Amniotic stem cell (primary cell): ENCODE measurements around the gene MEGF8.

ENCODE experiments used
- DNase-seq: peaks from one replicate; lab custom pipeline; 2025; lab: John Stamatoyannopoulos, UW

Gene MEGF8

DNA sequence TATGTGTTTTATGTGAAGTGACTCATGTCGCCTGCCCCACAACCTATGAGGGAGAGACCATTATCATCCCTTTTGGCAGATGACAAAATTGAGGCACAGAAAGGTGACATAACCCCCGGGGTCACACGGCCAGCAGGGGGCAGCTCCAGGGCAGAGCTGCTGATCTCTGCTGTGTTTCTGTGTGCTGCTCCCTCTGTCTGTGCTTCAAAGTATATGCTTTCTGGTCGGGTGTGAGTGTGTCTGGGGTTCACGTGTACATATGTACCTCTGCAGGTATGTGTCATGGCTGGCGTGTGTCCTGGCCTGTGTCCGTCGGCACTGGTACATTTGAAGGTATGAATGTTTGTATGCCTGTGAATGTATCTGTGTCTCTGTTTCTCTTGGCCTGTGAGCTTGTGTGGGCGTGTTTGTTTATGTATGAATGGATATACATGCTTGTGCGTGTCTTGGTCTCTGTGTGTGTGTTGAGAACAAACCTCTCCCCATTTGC lies 94.7 kb downstream of the MEGF8 start:
- no peak for DNase-seq

DNA sequence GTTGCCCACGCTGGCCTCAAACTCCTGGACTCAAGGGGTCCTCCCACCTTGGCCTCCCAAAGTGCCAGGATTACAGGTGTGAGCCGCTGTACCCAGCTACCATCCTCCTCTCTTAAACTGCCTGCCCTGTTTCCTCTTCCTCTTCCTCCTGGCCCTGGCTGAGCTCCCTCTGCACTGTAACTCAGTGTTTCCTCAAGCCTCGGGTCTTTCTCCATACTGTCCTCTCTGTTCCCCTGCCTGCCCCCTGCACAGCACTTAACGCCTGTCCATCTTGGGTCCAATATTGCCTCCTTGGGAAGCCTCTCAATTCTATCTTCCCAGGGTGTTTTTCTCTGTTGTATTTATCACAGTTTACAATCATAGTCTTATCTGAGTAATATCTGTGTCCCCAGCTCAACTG lies 95.7 kb downstream of the MEGF8 start:
- no peak for DNase-seq

DNA sequence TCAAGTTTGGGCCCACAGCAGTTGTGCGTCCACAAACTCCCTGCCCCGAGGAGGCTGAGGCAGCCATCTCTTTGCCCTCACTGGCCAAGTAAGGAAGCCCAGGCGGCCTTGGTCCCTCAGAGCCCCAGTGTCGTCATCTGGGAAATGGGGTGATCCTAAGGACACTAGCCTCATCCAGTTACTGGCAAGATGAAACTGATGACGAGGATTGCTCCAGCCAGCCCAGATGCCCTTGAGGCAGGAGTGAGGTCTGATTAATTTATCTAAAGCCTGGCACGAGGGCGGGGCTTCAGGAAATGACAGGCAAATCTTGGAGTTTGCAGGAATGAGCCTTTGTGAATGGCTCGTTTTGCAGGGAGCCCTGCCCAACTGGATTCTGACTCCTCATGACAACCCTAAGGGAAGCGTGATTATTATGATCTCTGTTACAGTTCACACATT lies 96.2 kb downstream of the MEGF8 start:
- DNase-seq: no peak

DNA sequence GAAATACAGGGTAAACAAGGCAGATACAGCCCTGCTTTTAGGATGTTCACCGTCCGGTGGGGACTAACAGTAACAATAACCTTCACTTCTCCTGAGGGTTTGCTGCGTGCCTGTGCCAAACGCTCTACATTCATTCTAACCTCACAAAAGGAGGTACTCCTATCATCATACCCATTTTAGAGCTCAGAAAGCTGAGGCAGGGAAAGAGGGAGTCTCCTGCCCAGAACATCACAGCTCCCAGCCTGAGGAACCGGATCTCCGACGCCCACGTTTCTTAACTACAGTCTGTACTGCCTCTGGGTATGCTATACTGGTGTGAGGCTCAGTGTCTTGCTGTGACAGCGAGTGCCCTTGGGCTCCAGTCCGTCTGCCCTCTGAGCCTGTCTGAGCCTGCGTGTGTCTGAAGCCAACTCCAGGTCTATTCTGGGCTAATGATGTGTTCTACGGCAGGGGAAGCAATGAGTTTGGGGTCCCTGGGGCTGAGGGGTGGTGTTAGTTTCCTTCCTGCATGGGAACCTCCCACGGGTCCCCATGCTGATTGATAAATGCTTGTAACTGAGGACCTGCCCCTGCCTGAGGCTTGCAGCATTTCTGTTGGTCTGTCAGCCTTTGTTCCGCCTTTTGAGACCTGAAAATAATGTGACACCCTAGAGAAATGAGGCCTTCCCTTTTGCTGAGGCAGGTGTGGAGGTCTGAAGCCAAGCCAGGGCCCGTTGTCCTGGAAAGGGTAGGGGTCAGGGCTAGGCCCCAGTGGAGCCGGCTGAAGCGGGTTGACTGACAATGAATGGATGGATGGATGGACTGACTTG lies 96.9 kb downstream of the MEGF8 start:
- no peak for DNase-seq

DNA sequence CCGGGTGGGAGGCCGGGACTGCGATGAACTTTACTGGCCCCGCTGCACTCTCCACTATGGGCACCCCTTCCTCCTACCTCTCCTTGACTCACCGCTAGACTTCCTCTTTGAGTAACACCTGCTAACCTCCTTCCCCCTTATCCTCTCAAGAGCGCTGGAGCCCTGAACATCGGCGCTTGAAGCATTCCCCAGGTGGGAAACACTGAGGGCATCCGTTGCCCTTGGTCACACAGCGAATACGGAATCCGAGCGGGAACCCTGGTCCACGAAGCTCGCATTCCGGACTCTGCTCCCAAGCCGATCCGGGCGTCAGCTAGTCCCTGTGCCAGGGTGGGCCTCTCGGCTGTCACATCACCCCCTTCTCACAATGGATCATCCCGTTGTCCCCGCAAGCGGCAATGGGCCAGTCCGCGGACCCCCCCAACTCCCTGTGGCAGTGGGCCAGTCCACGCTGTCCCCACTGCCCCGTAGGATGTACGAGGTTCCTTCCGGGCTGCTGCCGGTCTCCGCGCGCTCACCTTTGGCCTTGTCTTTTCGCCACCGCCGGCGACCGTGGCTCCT lies 97.5 kb downstream of the MEGF8 start:
- no peak for DNase-seq

DNA sequence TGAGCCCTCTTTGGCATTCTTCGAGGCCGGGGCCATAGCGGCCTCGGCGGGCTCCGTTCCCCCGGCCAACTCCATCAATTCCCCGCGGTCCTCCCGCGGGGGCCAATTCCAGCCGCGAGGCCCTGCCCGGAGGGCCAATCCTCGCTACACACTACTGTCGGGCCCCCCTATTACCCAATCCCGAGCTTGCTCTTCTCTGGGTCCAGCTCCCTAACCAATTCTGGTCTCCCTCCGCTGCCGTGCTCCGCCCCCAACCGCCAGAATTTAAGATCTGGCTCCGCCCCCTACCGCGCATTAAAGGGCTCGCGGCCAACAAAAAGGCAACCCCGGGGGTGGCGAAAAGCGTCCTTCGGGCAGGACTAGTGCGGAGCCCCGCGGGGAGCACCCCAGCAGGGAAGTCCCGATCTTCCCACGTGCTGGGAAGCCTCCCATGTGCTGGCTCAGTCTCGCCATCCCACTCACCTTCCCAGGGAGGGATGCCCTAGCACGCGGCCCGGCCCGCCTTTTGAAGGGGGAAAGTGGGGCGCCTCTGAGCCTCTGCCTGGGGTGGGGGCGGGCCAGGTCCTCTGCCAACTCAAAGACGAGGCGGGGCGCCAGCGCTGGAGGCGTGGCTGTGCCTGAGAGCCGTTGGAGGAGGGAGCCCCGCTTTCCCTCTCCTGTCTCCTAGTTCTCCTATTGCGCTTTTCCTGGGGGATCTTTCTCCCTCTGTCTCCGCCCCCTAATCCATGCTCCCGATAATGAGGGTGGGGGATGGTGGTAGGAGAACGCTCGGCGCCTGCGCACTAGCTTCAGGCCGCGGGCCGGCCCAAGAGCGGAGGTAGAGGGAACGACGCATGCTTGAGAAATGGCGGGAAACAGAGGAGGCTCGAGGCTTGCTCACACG lies 98.3 kb downstream of the MEGF8 start:
- DNase-seq: peak; percentile 61

DNA sequence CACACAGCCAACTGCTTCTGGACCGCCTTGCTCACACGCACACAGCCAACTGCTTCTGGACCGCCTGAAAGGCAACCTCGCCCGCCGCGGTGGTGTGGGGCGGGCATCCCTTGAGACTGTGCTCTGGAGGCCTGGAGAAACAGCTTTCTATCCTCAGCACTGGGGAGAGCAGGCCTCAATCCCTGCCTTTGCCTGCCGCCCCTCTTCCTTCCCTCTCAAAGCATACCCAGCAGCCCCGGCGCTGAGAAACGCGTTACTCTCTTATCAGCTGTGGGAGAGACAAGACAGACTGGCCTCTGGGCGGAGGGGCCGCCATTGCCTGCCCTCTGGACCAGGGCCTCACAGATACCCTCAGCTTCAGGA lies 98.9 kb downstream of the MEGF8 start:
- DNase-seq: no peak

DNA sequence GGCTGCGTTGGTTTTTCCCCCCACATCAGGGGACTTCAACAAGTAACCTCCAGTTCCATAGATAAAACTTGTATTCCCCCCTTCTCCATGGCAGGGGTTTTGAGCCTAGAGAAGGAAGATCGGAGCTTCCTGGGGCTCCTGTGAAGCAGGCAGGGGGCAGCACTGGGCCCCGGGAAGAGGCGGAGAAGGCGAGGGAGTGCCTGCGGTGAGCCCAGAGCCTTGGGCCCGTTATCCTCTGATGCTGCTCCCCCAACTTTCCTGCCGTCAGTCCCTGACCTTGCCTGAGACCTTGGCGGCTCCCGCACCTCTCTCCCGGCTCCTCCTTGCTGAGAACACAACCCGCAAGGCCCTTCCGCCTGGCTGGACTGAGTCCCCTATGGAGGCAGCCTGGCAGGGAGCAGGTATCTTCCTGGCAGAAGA lies 99.3 kb downstream of the MEGF8 start:
- no peak for DNase-seq

DNA sequence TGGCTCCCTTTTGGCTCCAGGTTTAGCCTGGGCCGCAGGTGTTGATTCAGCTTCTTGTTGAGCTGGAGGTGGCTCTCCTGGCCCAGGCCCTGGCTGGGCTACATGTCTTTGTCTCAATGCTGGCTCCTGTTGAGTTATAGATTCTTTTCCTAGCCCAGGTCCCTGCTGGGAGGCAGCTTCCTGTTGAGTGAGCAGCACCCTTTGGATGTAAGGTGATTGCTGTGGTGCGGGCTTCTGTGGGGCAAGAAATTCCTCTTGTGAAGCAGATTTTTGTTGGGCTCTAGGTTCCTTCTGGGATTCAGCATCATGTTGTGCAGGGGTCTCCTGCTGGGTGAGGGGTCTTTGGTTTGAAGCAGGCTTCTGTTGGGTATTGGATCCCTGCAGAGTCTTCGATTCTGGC lies 101.2 kb downstream of the MEGF8 start:
- no peak for DNase-seq

DNA sequence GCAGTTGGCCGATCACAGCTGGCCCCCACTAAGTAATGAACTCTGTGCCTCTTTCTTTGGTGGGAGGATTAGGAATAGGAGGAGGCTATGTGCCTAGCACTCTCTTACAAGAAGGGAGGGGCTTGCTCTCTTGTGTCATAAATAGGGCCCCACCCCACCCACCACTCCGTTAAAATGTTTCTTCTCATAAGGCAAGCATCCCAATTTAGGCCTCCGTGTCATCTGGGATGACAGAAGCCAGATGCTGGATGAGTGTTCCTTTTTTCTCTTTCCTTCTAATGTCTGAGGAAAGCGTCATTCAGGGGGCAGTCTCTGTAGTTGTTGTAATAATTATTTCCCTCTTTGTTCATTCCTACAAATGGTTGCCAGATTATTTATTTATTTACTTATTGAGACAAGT lies 101.9 kb downstream of the MEGF8 start, which contains the start of gene LIPE:
Gene LIPE, minus strand, starts transcription at position 76 of the 400 bp plus-strand sequence. CDS start 239 bp downstream, outside the sequence.
- no peak for DNase-seq
